HEK293 (cell line): ENCODE data around the gene COQ4.

Experiments used
- BCL11A ChIP-seq: fragments of 450-650 bp; formaldehyde crosslinking; IDR thresholded peaks from 2 replicates; pipeline ENCODE4 v1.5.1; 2016; ENCODE audit warnings: low read depth, missing biosample characterization, missing genetic modification characterization
- BCL11B ChIP-seq: fragments of 450-650 bp; formaldehyde crosslinking; IDR thresholded peaks from 2 replicates; pipeline ENCODE4 v1.5.1; 2016; ENCODE audit warnings: low read depth, missing biosample characterization, missing genetic modification characterization
- CTCF ChIP-seq: fragments of 450-650 bp; formaldehyde crosslinking; IDR thresholded peaks from 2 replicates; pipeline ENCODE4 v1.5.1; 2016; ENCODE audit warnings: missing biosample characterization, missing genetic modification characterization
- GLIS1 ChIP-seq: fragments of 450-650 bp; formaldehyde crosslinking; IDR thresholded peaks from 2 replicates; pipeline ENCODE4 v1.5.1; 2016; ENCODE audit warnings: missing biosample characterization, missing genetic modification characterization
- HOXD13 ChIP-seq: sonication (generic); formaldehyde crosslinking; IDR thresholded peaks from 2 replicates; pipeline ENCODE4 v1.8.0; 2022; ENCODE audit warnings: missing genetic modification reagents, borderline replicate concordance
- KLF7 ChIP-seq: fragments of 450-650 bp; formaldehyde crosslinking; IDR thresholded peaks from 2 replicates; pipeline ENCODE4 v1.5.1; 2016; ENCODE audit warnings: missing biosample characterization, missing genetic modification characterization, borderline replicate concordance
- KLF8 ChIP-seq: fragments of 450-650 bp; formaldehyde crosslinking; IDR thresholded peaks from 2 replicates; pipeline ENCODE4 v1.5.1; 2016; ENCODE audit warnings: missing biosample characterization, missing genetic modification characterization
- MEIS1 ChIP-seq: sonication (generic); formaldehyde crosslinking; IDR thresholded peaks from 2 replicates; pipeline ENCODE4 v1.8.1; 2022; ENCODE audit warnings: missing genetic modification reagents, mild to moderate bottlenecking, borderline replicate concordance
- MYNN ChIP-seq: fragments of 450-650 bp; formaldehyde crosslinking; IDR thresholded peaks from 2 replicates; pipeline ENCODE4 v1.5.1; 2016; ENCODE audit warnings: missing biosample characterization, missing genetic modification characterization, borderline replicate concordance
- PRDM6 ChIP-seq: fragments of 450-650 bp; formaldehyde crosslinking; IDR thresholded peaks from 2 replicates; pipeline ENCODE4 v1.5.1; 2017; ENCODE audit warnings: missing biosample characterization, missing genetic modification characterization
- ZBTB17 ChIP-seq: fragments of 450-650 bp; formaldehyde crosslinking; IDR thresholded peaks from 2 replicates; pipeline ENCODE4 v1.5.1; 2016; ENCODE audit warnings: missing biosample characterization, missing genetic modification characterization
- ZEB2 ChIP-seq: fragments of 450-650 bp; formaldehyde crosslinking; IDR thresholded peaks from 2 replicates; pipeline ENCODE4 v1.5.1; 2016; ENCODE audit warnings: missing biosample characterization, missing genetic modification characterization
- ZFP37 ChIP-seq: fragments of 450-650 bp; formaldehyde crosslinking; IDR thresholded peaks from 2 replicates; pipeline ENCODE4 v1.5.1; 2016; ENCODE audit warnings: missing biosample characterization, missing genetic modification characterization
- ZNF202 ChIP-seq: fragments of 450-650 bp; formaldehyde crosslinking; IDR thresholded peaks from 2 replicates; pipeline ENCODE4 v1.5.1; 2016; ENCODE audit warnings: missing biosample characterization, missing genetic modification characterization, borderline replicate concordance
- ZNF239 ChIP-seq: fragments of 450-650 bp; formaldehyde crosslinking; IDR thresholded peaks from 2 replicates; pipeline ENCODE4 v1.5.1; 2016; ENCODE audit warnings: missing biosample characterization, missing genetic modification characterization
- ZNF248 ChIP-seq: fragments of 450-650 bp; formaldehyde crosslinking; IDR thresholded peaks from 2 replicates; pipeline ENCODE4 v1.5.1; 2017; ENCODE audit warnings: missing biosample characterization, missing genetic modification characterization
- ZNF398 ChIP-seq: fragments of 450-650 bp; formaldehyde crosslinking; IDR thresholded peaks from 2 replicates; pipeline ENCODE4 v1.5.1; 2017; ENCODE audit warnings: missing biosample characterization, missing genetic modification characterization
- ZNF404 ChIP-seq: fragments of 450-650 bp; formaldehyde crosslinking; IDR thresholded peaks from 2 replicates; pipeline ENCODE4 v1.5.1; 2017; ENCODE audit warnings: missing biosample characterization, missing genetic modification characterization
- ZNF473 ChIP-seq: fragments of 450-650 bp; formaldehyde crosslinking; IDR thresholded peaks from 2 replicates; pipeline ENCODE4 v1.5.1; 2017; ENCODE audit warnings: missing biosample characterization, missing genetic modification characterization
- ZNF626 ChIP-seq: fragments of 450-650 bp; sonication (Bioruptor Pico); formaldehyde crosslinking; IDR thresholded peaks from 2 replicates; pipeline ENCODE4 v1.5.1; 2018; ENCODE audit warnings: missing biosample characterization, missing genetic modification characterization, inconsistent platforms
- ZNF664 ChIP-seq: fragments of 450-650 bp; formaldehyde crosslinking; IDR thresholded peaks from 2 replicates; pipeline ENCODE4 v1.5.1; 2016; ENCODE audit warnings: missing biosample characterization, missing genetic modification characterization
- ZNF701 ChIP-seq: fragments of 450-650 bp; formaldehyde crosslinking; IDR thresholded peaks from 2 replicates; pipeline ENCODE4 v1.5.1; 2016; ENCODE audit warnings: missing biosample characterization, missing genetic modification characterization
- ZNF777 ChIP-seq: fragments of 450-650 bp; formaldehyde crosslinking; IDR thresholded peaks from 2 replicates; pipeline ENCODE4 v1.5.1; 2017; ENCODE audit warnings: missing biosample characterization, missing genetic modification characterization, borderline replicate concordance
- ZXDB ChIP-seq: fragments of 450-650 bp; formaldehyde crosslinking; IDR thresholded peaks from 2 replicates; pipeline ENCODE4 v1.5.1; 2016; ENCODE audit warnings: missing biosample characterization, missing genetic modification characterization
- TF ChIP-seq, protein P1 (sequence below): sonication (generic); formaldehyde crosslinking; IDR thresholded peaks from 2 replicates; pipeline ENCODE4 v1.8.1; 2022; ENCODE audit warnings: mild to moderate bottlenecking, moderate library complexity, missing genetic modification reagents
- TF ChIP-seq, protein P2 (sequence below): fragments of 450-650 bp; formaldehyde crosslinking; optimal IDR thresholded peaks from 2 replicates; pipeline ENCODE3; 2016; ENCODE audit warnings: missing biosample characterization, mild to moderate bottlenecking, missing genetic modification characterization
- TF ChIP-seq, protein P3 (sequence below): fragments of 450-650 bp; IDR thresholded peaks from 2 replicates; pipeline ENCODE4 v1.5.1; 2018; ENCODE audit warnings: missing biosample characterization, missing genetic modification characterization

COQ4 gene

GRCh38 chr9:128275198-128276007 lies 47.2 kb upstream of the COQ4 start, which contains the start of gene GOLGA2 (continued):
- TF ChIP-seq, protein P1, sequence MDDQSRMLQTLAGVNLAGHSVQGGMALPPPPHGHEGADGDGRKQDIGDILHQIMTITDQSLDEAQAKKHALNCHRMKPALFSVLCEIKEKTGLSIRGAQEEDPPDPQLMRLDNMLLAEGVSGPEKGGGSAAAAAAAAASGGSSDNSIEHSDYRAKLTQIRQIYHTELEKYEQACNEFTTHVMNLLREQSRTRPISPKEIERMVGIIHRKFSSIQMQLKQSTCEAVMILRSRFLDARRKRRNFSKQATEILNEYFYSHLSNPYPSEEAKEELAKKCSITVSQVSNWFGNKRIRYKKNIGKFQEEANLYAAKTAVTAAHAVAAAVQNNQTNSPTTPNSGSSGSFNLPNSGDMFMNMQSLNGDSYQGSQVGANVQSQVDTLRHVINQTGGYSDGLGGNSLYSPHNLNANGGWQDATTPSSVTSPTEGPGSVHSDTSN (CRISPR knock-in tag) = no peak
- TF ChIP-seq ZNF701 (tag by site-specific recombination) (no peak), CTCF (tag by site-specific recombination) (no peak), ZNF398 (tag by site-specific recombination) (0 out of 2 replicates have a peak, but pooled peaks have one; percentile 15), KLF8 (tag by site-specific recombination) (no peak), ZNF404 (tag by site-specific recombination) (no peak), MYNN (tag by site-specific recombination) (no peak), GLIS1 (tag by site-specific recombination) (peak; percentile 73), ZNF202 (tag by site-specific recombination) (no peak), ZNF473 (tag by site-specific recombination) (no peak), ZEB2 (tag by site-specific recombination) (0 out of 2 replicates have a peak, but pooled peaks have one; percentile 23), ZNF239 (tag by site-specific recombination) (no peak), ZFP37 (tag by site-specific recombination) (no peak), PRDM6 (tag by site-specific recombination) (no peak), MEIS1 (CRISPR knock-in tag) (no peak), ZNF664 (no peak), BCL11A (tag by site-specific recombination) (no peak), ZNF777 (tag by site-specific recombination) (no peak), BCL11B (tag by site-specific recombination) (0 out of 2 replicates have a peak, but pooled peaks have one; percentile 15), ZNF626 (tag by site-specific recombination) (no peak), ZNF248 (tag by site-specific recombination) (no peak), KLF7 (tag by site-specific recombination) (no peak), ZXDB (tag by site-specific recombination) (peak; percentile 46; the same call in 1 of the 2 replicates), ZBTB17 (no peak), HOXD13 (CRISPR knock-in tag) (no peak)
- TF ChIP-seq, protein P2, sequence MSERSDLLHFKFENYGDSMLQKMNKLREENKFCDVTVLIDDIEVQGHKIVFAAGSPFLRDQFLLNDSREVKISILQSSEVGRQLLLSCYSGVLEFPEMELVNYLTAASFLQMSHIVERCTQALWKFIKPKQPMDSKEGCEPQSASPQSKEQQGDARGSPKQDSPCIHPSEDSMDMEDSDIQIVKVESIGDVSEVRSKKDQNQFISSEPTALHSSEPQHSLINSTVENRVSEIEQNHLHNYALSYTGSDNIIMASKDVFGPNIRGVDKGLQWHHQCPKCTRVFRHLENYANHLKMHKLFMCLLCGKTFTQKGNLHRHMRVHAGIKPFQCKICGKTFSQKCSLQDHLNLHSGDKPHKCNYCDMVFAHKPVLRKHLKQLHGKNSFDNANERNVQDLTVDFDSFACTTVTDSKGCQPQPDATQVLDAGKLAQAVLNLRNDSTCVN = peak; percentile 53
- TF ChIP-seq, protein P3, sequence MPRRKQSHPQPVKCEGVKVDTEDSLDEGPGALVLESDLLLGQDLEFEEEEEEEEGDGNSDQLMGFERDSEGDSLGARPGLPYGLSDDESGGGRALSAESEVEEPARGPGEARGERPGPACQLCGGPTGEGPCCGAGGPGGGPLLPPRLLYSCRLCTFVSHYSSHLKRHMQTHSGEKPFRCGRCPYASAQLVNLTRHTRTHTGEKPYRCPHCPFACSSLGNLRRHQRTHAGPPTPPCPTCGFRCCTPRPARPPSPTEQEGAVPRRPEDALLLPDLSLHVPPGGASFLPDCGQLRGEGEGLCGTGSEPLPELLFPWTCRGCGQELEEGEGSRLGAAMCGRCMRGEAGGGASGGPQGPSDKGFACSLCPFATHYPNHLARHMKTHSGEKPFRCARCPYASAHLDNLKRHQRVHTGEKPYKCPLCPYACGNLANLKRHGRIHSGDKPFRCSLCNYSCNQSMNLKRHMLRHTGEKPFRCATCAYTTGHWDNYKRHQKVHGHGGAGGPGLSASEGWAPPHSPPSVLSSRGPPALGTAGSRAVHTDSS (tag by site-specific recombination) = no peak
